OCI-LY7 (cell line): Measurements from ENCODE around the gene HSD17B1. TPM values are rescaled to one million over a fixed set of nuclear protein-coding genes. Genes with fewer than 3 reads are reported as not detected.

ENCODE experiments used
- BruUV-seq: library from RNA; stranded (reverse); fragments of 400-500 nt; replicated peaks from 2 replicates; lab custom pipeline; 2021; lab: Mats Ljungman, UMichigan
- CTCF ChIA-PET: fragments of 300-600 bp; sonication (Branson Sonifier 250); formaldehyde crosslinking; loops from one replicate; lab custom pipeline; 2022; ENCODE audit warnings: antibody characterized with exemption; ENCODE audit not compliant: unreplicated experiment; lab: Charles Lee
- POLR2A ChIA-PET: fragments of 300-600 bp; sonication (Branson Sonifier 250); formaldehyde crosslinking; loops from one replicate; lab custom pipeline; 2022; ENCODE audit warnings: antibody characterized with exemption; lab: Charles Lee
- DNase-seq: peaks from one replicate; pipeline ENCODE4 v3.0.0-alpha.2; 2015; ENCODE audit warnings: low spot score
- H2AFZ ChIP-seq: fragments of 200-600 bp; sonication (generic), shearing (Covaris generic); 2 replicates; pipeline ENCODE4 v1.6.1; 2014; ENCODE audit warnings: mild to moderate bottlenecking, antibody characterized with exemption, low read length, moderate library complexity
- H3K27ac ChIP-seq: fragments of 200-600 bp; sonication (generic); 2 replicates; pipeline ENCODE4 v1.5.1; 2014; ENCODE audit warnings: mixed run types, low read depth, mild to moderate bottlenecking, moderate library complexity, low read length, inconsistent platforms; ENCODE audit not compliant: poor library complexity, severe bottlenecking
- H3K36me3 ChIP-seq: fragments of 200-600 bp; sonication (generic); 2 replicates; pipeline ENCODE4 v1.6.1; 2014; ENCODE audit warnings: mild to moderate bottlenecking, antibody characterized with exemption, low read length, moderate library complexity, mixed read lengths; ENCODE audit not compliant: insufficient read depth
- H3K4me1 ChIP-seq: fragments of 200-600 bp; sonication (generic); 2 replicates; pipeline ENCODE4 v1.5.1; 2014; ENCODE audit warnings: mild to moderate bottlenecking, low read length; ENCODE audit not compliant: insufficient read depth, poor library complexity, severe bottlenecking
- H3K4me2 ChIP-seq: fragments of 200-600 bp; sonication (generic); 2 replicates; pipeline ENCODE4 v1.6.1; 2014; ENCODE audit warnings: mild to moderate bottlenecking, low read length
- H3K4me3 ChIP-seq: fragments of 200-600 bp; sonication (generic); 2 replicates; pipeline ENCODE4 v1.5.1; 2014; ENCODE audit warnings: mild to moderate bottlenecking, low read depth, low read length; ENCODE audit not compliant: poor library complexity, severe bottlenecking
- H3K79me2 ChIP-seq: fragments of 200-600 bp; sonication (generic); 2 replicates; pipeline ENCODE4 v1.6.1; 2016; ENCODE audit warnings: low read depth, mild to moderate bottlenecking, low read length, moderate library complexity, mixed read lengths; ENCODE audit not compliant: insufficient read depth
- H3K9me2 ChIP-seq: fragments of 200-600 bp; sonication (generic); 2 replicates; pipeline ENCODE4 v1.6.1; 2016; ENCODE audit warnings: mild to moderate bottlenecking, low read length, mixed read lengths; ENCODE audit not compliant: insufficient read depth
- H3K9me3 ChIP-seq: fragments of 200-600 bp; sonication (generic); 2 replicates; pipeline ENCODE4 v1.6.1; 2014; ENCODE audit warnings: mild to moderate bottlenecking, mixed run types, low read length, mixed read lengths
- H4K20me1 ChIP-seq: fragments of 200-600 bp; sonication (generic); 2 replicates; pipeline ENCODE4 v1.6.1; 2014; ENCODE audit warnings: mild to moderate bottlenecking, antibody characterized with exemption, low read length, moderate library complexity, mixed read lengths; ENCODE audit not compliant: insufficient read depth
- CTCF ChIP-seq: fragments of 200-600 bp; sonication (generic); conservative IDR thresholded peaks from 2 replicates; pipeline ENCODE4 v1.5.1; 2014; ENCODE audit warnings: mild to moderate bottlenecking, antibody characterized with exemption, low read length, moderate library complexity, mixed read lengths
- EZH2phosphoT487 ChIP-seq: fragments of 200-600 bp; sonication (generic); IDR thresholded peaks from 2 replicates; pipeline ENCODE4 v1.6.1; 2018; ENCODE audit warnings: low read depth, borderline replicate concordance, mild to moderate bottlenecking, mixed run types, antibody characterized with exemption, low read length, moderate library complexity, mixed read lengths
- intact Hi-C: fragments of 100-400 bp; cut with micrococcal nuclease; formaldehyde crosslinking; loops from one replicate; pipeline ENCODE4 v1.10.0; 2022; ENCODE audit not compliant: unreplicated experiment
- total RNA-seq, 2 experiments: library from RNA; depleted of rRNA in 1 of 2; stranded (reverse); fragments of >200 nt in 1 of 2; shearing (Covaris generic) in 1 of 2; gene quantifications; 2 replicates each; pipeline ENCODE4 v1.2.3, GENCODE V29; 2014 to 2022

The HSD17B1 gene
- total RNA-seq, 2 experiments from 2014 or later = 2.2 to 2.5 TPM

- intact Hi-C loops = no loop called here
- Histone ChIP-seq H3K9me3 (no peaks in the 10 kb centered on the region), H3K79me2 (no peaks in the 10 kb centered on the region), H3K27ac (no peak overlapping the region), H3K9me2 (no peaks in the 10 kb centered on the region), H3K4me1 (no peaks in the 10 kb centered on the region), H4K20me1 (no peaks in the 10 kb centered on the region), H3K4me2 (no peak overlapping the region), H3K36me3 (peaks cover 10% of the 10 kb centered on the region), H2AFZ (no peak overlapping the region), H3K4me3 (no peak overlapping the region)
- ChIA-PET CTCF (no interaction called here), POLR2A (no interaction called here)
- DNase-seq = no peak
- no peak for TF ChIP-seq EZH2phosphoT487
- no peak for TF ChIP-seq CTCF
- BruUV-seq = no TSS peak
Measured at GRCh38 chr17:42508426-42509165, 44.1 kb upstream of the HSD17B1 start.

DNA sequence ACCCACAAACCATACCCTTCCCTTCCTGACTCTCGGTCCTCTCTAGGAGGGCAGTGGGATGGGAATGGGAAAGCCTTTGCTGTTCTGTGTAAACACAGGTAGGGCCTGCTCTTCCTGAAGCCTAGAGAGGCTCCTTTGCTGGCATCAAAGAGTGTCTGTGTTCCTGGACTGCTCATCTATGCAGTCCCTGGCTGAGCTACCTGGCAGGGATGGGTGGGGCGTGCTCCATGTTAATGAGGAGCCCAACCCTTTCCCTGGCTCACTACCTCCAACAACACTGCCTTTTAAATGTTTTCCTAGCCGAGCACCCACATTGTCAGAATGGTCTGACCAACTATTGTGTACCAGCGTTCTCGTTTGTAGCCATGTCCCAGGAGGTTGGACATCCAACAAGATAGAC is 43.3 kb upstream of the HSD17B1 start:
- H3K79me2 ChIP-seq = no peaks in the 10 kb centered on the region
- CTCF ChIA-PET = no interaction called here
- TF ChIP-seq EZH2phosphoT487 (no peak), CTCF (no peak)
- H3K4me1 ChIP-seq = no peaks in the 10 kb centered on the region
- no peak overlapping the region for H3K4me2 ChIP-seq
- POLR2A ChIA-PET = no interaction called here
- H4K20me1 ChIP-seq = no peaks in the 10 kb centered on the region
- no peak overlapping the region for H2AFZ ChIP-seq
- no peak for DNase-seq
- H3K9me3 ChIP-seq = no peaks in the 10 kb centered on the region
- H3K36me3 ChIP-seq = peaks cover 6% of the 10 kb centered on the region
- intact Hi-C loops = no loop called here
- H3K27ac ChIP-seq = no peak overlapping the region
- no peaks in the 10 kb centered on the region for H3K9me2 ChIP-seq
- H3K4me3 ChIP-seq = no peak overlapping the region
- no TSS peak for BruUV-seq

DNA sequence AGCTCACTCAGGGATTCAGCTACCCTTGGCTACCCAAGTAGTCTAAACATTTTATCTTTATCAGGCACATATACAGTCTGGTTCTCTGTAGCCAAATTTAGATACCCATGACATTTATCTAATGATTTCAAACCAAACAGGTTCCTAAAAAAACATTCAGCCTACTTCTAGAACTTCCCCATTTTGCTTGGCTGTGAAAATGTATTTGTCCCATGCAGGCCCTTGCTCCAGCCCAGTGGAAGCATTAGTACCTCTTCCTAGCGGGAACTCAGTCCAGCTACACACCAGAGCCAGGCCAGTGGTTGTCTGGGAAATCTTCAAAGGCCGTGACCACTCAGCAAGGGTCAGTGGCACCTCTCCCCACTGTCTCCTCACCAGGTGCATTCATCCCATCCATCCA is 42.9 kb upstream of the HSD17B1 start:
- Histone ChIP-seq H3K79me2 (no peaks in the 10 kb centered on the region), H3K27ac (no peak overlapping the region), H3K36me3 (peaks cover 6% of the 10 kb centered on the region), H4K20me1 (no peaks in the 10 kb centered on the region), H3K9me3 (no peaks in the 10 kb centered on the region), H3K4me2 (no peak overlapping the region), H3K4me1 (no peaks in the 10 kb centered on the region), H3K9me2 (no peaks in the 10 kb centered on the region), H3K4me3 (no peak overlapping the region), H2AFZ (no peak overlapping the region)
- TF ChIP-seq EZH2phosphoT487 = no peak
- no peak for TF ChIP-seq CTCF
- ChIA-PET CTCF (no interaction called here), POLR2A (no interaction called here)
- DNase-seq = no peak
- no TSS peak for BruUV-seq
- intact Hi-C loops = no loop called here
